Measurements from ENCODE around the gene SLC17A2. TPM values are rescaled to one million over a fixed set of nuclear protein-coding genes. Genes with fewer than 3 reads are reported as not detected.

Gene SLC17A2
- total RNA-seq (2014; rRNA removed; shearing (Covaris generic)): not detected in 2 replicates

GRCh38 chr6:25930532-25931410, at the start of gene SLC17A2:
Gene SLC17A2, minus strand, starts transcription at chr6:25930691. Its CDS starts 4,895 bp downstream, at chr6:25925796.
- DNase-seq (ENCODE audit: low read depth): no peak

DNA sequence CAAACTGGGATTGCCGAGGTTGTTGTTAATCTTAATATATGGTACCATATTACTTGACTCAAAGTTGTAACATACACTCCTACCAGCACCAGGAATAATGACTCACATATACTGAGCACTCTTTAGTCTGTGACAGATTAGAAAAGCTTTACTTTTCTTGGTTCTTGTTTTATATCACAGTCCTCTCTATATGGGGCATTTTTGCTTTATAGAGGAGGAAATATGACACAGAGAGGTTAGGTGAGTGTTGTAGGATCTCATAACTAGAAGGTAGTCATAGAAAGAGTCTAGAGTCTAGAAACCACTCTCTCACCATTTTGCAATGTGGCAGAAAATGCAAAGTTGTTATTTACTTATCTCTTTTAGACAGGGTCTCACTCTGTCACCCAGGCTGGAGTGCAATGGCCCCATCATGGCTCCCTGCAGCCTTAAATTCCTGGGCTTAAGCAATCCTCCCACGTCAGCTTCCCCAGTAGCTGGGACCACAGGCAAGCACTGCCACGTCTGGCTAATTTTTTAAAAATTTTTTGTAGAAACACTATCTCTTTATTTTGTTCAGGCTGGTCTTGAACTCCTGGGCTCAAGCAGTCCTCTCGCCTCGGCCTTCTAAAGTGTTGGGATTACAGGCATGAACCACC, 45.6 kb upstream of the SLC17A2 start:
- no peak for DNase-seq (ENCODE audit: low read depth)

GRCh38 chr6:25973923-25974555, 43.5 kb upstream of the SLC17A2 start:
- no peak for DNase-seq (ENCODE audit: low read depth)

DNA sequence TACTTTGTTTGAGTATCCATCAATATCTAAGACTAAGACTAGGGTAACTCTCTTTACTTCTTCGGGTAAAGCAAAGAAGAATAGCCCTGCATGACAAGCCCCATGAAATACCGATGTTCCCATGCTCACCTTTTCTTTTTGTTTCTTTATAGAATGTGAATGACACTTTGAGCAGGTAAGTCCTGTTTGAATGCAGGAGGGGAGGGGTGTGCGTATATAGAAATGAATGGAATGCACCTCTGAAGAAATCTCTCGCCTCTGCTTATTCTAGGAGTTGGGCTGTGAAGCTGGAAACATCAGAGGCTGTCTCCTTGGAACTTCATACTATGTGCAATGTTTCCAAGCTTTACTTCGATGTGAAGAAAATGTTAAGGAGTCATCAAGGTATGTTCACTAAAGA, 42.4 kb upstream of the SLC17A2 start:
- no peak for DNase-seq (ENCODE audit: low read depth)

DNA sequence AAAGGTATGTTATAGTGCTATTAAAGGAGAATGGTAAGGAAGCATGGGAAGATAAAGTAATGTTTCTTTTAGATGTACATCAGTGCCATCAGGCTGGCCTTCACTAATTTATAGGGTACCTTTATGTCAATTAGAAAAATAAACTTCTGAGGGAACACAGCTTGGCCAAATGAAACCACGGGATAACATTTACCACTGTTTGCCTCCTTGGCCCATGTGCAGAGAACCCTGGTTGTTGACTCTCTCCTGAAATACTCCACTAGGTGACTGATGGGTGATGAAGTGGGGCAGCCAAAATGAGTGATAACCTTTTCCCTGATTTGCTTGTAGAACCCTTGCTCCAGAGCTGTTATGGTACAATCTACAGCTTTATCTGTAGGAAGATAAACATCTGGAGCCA, 41.6 kb upstream of the SLC17A2 start:
- no peak for DNase-seq (ENCODE audit: low read depth)

- peak; percentile 98 for DNase-seq (ENCODE audit: low read depth)
Measured at GRCh38 chr6:25971187-25971821, 40.8 kb upstream of the SLC17A2 start.

GRCh38 chr6:25968769-25969168, 38.3 kb upstream of the SLC17A2 start:
- DNase-seq (ENCODE audit: low read depth): peak; percentile 28

DNA sequence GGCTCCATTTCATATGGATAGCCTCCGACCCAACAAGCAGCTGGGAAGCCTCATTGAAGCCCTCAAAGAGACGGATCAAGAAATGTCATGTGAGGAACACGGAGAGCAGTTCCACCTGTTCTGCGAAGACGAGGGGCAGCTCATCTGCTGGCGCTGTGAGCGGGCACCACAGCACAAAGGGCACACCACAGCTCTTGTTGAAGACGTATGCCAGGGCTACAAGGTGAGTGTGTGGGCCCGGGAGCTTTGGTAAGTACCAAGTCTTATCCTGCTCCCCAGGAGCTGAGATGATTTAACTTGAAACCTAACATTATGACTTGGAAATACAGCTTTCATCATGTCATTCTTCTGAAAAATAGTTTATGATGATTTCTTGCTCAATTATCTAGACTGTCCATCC, 36.2 kb upstream of the SLC17A2 start:
- no peak for DNase-seq (ENCODE audit: low read depth)

- DNase-seq (ENCODE audit: low read depth): no peak
Measured at GRCh38 chr6:25965058-25965457, 34.6 kb upstream of the SLC17A2 start.

GRCh38 chr6:25963426-25964123, 33.1 kb upstream of the SLC17A2 start:
- no peak for DNase-seq (ENCODE audit: low read depth)

GRCh38 chr6:25962149-25963127, 31.9 kb upstream of the SLC17A2 start, which contains the start of gene TRIM38:
Gene TRIM38, plus strand, starts transcription at chr6:25962802. Its CDS starts 3,721 bp downstream, at chr6:25966523.
- DNase-seq (ENCODE audit: low read depth): peak; percentile 97

- DNase-seq (ENCODE audit: low read depth): peak; percentile 26
Measured at GRCh38 chr6:25961619-25962148, 31.2 kb upstream of the SLC17A2 start.

DNA sequence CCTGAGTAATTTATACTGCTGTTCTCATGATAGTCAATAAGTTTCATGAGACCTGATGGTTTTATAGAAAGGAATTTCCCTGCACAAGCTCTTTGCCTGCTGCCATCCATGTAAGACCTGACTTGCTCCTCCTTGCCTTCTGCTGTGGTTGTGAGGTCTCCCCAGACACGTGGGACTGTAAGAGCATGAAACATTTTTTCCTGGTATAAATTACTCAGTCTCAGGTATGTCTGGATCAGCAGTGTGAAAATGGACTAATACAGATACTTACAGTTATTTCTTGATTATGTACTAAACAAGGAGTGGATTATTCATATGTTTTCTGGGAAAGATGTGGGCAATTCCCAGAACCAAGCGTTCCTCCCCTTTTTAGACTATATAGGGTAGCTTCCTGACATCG, 30.2 kb upstream of the SLC17A2 start:
- peak; percentile 12 for DNase-seq (ENCODE audit: low read depth)

DNA sequence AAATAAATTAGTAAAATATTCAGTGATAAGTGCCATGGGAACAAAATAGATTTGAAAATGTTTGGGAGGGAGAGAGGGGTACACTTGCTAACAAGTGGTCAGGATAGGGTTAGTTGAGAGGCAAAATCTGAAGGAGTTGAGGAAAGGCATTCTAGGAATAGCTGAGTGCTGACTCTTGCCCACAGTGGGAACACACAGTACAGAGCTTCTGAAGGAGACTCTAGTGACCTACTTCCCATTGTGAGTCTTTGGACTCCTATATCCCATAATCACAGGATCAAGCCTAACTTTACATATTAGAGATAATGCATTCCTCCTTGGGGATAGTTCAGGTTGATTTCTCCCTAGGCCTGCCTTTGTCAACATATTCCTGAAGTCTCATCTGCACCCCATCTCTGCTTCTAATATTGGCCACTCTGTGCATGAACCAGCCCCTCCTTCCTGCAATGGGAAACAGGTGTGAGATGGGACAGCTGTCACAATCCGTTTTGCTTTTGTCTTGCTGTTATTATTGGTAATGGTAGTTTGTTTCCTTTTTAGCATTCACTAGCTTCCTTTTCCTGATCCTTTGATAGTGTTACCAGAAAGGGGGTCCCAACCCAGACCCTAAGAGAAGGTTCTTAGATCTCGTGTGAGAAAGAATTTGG, 29.5 kb upstream of the SLC17A2 start:
- peak; percentile 30 for DNase-seq (ENCODE audit: low read depth)

GRCh38 chr6:25958700-25959162, 28.2 kb upstream of the SLC17A2 start:
- no peak for DNase-seq (ENCODE audit: low read depth)

DNA sequence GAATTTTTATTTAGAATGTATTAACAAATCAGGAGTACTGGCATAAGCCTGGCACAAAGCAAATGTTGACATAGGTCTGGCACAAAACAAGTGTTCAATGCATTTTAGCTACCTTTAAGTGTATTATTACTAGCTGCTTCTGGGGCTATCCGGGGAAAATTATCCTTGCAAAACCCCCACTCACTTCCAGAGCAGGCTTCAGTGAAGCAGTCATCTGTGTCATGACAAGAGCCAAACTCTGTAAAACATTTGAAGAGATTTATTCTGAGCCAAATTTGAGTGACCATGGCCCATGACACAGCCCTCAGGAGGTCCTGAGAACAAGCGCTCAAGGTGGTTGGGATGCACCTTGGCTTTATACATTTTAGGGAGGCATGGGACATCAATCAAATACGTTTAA, 25.7 kb upstream of the SLC17A2 start:
- no peak for DNase-seq (ENCODE audit: low read depth)

GRCh38 chr6:25954756-25955155, 24.3 kb upstream of the SLC17A2 start:
- DNase-seq (ENCODE audit: low read depth): no peak

- no peak for DNase-seq (ENCODE audit: low read depth)
Measured at GRCh38 chr6:25953733-25954132, 23.2 kb upstream of the SLC17A2 start.

GRCh38 chr6:25952535-25952934, 22.0 kb upstream of the SLC17A2 start:
- DNase-seq (ENCODE audit: low read depth): no peak

All from M059J (cell line).